HG03571 (cell line): ENCODE measurements around the gene PLEKHM3.
"Not testable (repeated sequence)": the region's sequence is repeated elsewhere in the genome, so short reads cannot be mapped to it uniquely, and the experiment has no call there.

ENCODE experiments used
- ATAC-seq: cut with Tn5 transposase; IDR thresholded peaks from one replicate; pipeline ENCODE4 v1.9.1; 2021; ENCODE audit not compliant: unreplicated experiment

PLEKHM3 gene

DNA sequence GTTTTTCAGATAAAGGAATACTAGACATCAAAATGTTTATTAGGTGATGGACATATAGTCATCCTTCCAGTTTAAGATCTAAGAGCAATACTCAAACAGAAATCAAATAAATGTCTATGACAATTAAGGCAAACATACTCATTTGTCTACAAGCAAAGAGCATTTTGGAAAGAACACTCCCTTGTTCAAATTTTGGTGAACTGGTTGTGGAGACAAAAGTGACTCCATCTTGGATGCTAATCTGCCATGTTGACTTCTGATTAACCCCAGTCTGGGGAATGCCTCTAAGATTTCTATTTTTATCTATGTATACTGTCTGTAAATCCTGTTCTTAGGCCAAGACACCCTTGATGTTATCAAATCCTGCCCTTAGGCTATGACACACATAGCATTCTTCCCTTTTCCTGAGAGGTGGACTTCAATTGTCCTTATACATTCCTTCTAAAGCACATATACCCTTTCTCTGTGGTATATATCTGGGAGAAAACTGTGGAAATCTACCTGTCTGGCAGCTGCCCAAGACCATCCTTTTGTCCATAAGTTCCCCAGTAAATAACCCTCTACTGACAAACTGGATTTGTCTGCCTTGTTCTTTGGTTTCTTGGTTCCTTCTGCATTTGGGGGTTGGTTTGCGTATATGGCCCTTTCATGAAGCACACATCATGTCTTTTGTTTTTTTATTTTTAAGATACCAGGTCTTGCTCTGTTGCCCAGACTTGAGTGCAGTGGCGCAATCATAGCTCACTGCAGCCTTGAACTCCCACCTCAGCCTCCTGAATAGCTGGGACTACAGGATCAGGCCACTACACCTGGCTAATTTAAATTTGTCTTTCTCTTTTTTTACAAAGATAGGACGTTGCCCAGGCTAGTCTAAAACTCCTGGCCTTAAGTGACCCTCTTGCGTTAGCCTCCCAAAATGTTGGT is 12.5 kb upstream of the PLEKHM3 start:
- ATAC-seq = no peak

GRCh38 chr2:208036357-208036756 is 11.0 kb upstream of the PLEKHM3 start:
- ATAC-seq = no peak

DNA sequence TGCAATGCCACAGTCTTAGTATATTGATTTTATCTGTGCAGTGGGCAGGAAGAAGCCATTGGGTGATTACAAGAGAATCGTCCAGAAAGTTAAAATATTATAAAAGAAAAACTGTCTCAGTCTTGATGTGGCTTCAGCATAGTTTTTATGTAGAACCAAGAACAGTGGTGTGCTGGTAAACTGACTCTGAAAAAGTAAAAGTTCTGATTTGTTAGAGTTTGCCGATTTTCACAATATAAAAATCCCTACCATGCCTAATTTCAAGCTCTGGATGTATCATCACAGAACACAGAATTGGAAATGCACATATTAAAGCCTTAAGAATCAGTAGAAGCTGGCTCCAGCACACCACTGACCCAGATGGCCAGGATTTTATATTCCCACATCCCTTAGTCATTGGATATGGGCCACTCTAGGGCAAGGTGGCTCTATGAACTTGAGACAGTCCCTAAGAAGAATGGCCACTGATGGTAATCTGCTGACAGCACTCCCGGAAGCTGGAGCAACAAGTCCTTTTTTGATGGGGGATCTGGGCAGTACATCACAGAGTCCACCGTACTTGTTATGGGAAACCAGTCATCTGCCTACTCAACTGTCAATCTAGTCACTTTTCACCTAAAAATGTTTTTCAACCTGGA is 9.3 kb upstream of the PLEKHM3 start:
- no peak for ATAC-seq

GRCh38 chr2:208033701-208034502 is 8.6 kb upstream of the PLEKHM3 start:
- ATAC-seq = peak; percentile 83

DNA sequence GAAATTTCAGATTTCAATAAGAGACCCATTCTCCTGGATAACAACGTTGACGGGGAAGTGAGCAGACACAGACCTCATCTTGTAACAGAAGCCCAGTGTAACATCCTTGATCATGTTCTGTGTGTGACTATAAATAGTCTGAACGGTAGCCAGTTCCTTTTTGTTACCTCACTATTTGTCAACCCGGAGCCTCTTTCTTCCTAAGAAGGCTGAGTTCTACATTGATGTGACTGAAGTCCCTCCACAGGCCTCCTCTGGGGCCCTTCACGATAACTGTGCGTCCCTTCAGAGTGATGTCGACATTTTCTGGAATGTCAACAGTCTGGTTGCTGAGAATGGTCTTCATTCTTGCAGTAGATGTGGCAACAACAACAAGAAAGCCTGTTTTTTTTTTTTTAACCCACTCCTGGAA is 6.3 kb upstream of the PLEKHM3 start:
- ATAC-seq = no peak

- ATAC-seq = no peak
These were observed 472 bp upstream of the PLEKHM3 start for GRCh38 chr2:208025814-208026184.

GRCh38 chr2:208024091-208024490 is 1.2 kb downstream of the PLEKHM3 start:
- ATAC-seq = no peak

- ATAC-seq = no peak
These were observed 5.1 kb downstream of the PLEKHM3 start for GRCh38 chr2:208020253-208020652.

GRCh38 chr2:208018124-208018712 is 7.1 kb downstream of the PLEKHM3 start:
- not testable (repeated sequence) for ATAC-seq

DNA sequence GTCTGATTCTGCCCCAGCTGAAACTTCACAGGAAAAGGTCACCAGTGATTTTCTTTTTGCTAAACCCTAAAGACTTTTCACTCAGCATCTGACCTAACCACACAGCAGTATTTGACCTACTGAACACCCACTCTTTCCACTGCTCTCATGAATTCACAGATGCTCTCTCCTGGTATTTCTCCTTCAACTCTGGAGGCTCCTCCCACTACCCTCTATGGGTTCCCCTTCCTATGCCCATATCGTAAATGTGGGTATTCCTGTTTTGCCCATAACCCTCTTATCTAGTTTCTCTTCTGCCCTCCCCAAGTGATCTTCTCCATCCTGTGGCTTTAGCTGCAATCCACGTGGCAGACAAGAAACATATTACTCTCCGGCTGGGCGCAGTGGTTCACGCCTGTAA is 7.6 kb downstream of the PLEKHM3 start:
- no peak for ATAC-seq

DNA sequence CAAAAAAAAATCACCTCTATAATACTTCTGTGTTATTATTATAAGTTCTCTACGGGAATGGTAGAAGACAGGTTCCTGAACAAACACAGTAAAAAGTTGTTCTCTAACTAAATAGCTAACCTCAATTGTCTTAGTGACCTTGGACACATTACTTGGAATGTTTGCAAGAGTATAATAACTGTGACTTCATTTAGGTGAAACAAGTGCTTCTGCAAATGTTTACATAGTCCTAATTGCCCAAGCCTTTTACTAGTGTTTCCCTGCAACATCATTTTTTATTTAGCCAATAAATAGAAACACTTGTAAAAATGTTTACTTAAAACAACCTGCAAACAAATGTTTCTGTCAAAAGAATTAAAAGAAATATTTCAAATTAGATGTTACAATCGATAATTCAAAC is 9.9 kb downstream of the PLEKHM3 start:
- ATAC-seq = no peak

- no peak for ATAC-seq
These were observed 11.8 kb downstream of the PLEKHM3 start for GRCh38 chr2:208013285-208014178.

DNA sequence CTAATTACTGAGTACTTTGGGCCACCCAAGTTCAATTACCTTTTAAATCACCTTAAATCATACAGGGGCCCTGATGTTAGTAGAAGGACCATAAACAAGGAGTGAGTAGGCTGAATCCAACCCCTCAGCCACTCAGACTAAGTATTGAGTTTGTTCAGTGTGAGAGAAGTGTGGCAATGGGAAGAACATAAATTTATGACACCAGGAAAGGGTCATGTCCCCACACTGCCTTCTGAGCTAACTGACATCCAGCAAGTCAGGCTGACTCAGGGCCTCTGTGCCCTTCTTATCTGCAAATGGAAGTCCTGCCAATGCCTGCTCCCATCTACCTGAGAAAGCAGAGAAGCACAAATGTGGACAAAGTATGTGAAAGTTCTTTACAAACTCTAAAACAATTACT is 12.9 kb downstream of the PLEKHM3 start:
- ATAC-seq = no peak

DNA sequence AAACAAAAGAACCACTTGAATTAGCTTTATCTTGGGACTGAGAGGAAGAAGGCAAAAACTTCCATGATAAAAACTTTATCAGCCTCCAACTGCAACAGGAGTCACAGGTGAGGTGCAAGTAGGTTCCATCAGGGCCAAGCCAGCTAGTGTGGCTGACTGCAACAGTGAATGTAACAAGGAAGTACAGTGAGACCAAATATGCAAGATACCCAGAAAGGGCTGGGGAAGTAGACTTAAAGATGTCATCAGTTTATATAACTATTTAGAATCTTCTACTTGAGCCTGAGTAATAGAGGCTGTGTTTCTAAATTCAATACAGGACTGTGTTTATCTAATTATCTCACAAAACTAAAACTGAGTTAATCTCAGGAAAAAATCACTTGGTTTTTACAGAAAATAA is 14.8 kb downstream of the PLEKHM3 start:
- no peak for ATAC-seq

GRCh38 chr2:208006833-208007232 is 18.5 kb downstream of the PLEKHM3 start:
- no peak for ATAC-seq

GRCh38 chr2:208006337-208006736 is 19.0 kb downstream of the PLEKHM3 start:
- ATAC-seq = no peak

- no peak for ATAC-seq
These were observed 23.4 kb downstream of the PLEKHM3 start for GRCh38 chr2:208001924-208002323.

GRCh38 chr2:208000701-208001395 is 24.5 kb downstream of the PLEKHM3 start:
- no peak for ATAC-seq

GRCh38 chr2:207996848-207997247 is 28.5 kb downstream of the PLEKHM3 start:
- ATAC-seq = no peak

GRCh38 chr2:207995887-207996286 is 29.4 kb downstream of the PLEKHM3 start:
- ATAC-seq = no peak
